A549 (cell line): ENCODE measurements around the gene PPP1R3C. TPM values are rescaled to one million over a fixed set of nuclear protein-coding genes. Genes with fewer than 3 reads are reported as not detected.

ENCODE experiments used
- ATAC-seq, 2 experiments: fragments of 200-7000 bp in 1 of 2; fragments of >200 bp in 1 of 2; cut with Nextera tagmentation in 1 of 2; cut with Tn5 transposase in 1 of 2; 3 replicates each; pipeline versions ENCODE4 v1.8.0 to v1.9.1; 2018 to 2020; ENCODE audit warnings: mild to moderate bottlenecking in 1 of 2, moderate library complexity in 1 of 2
- CTCF ChIA-PET: fragments of 300-600 bp; sonication (Branson Sonifier 250); formaldehyde crosslinking; extraction: SDS; loops from one replicate; lab custom pipeline; 2021; ENCODE audit warnings: antibody characterized with exemption, inconsistent platforms; lab: Yijun Ruan, JAX
- POLR2A ChIA-PET: fragments of 350-600 bp; formaldehyde crosslinking; extraction: SDS; loops from one replicate; lab custom pipeline; 2021; ENCODE audit warnings: antibody characterized with exemption, inconsistent platforms; lab: Yijun Ruan, JAX
- DNase-seq, 2 experiments: peaks; one replicate each; pipeline versions ENCODE4 v3.0.0 to v3.0.0-alpha.2; 2011 to 2016; ENCODE audit warnings: low read depth in 1 of 2, low spot score in 1 of 2
- FAIRE-seq: peaks from 2 replicates; lab custom pipeline; 2011; peaks lifted over from hg19 to GRCh38; lab: Jason Lieb, UNC
- H3K27ac ChIP-seq, 2 experiments: fragments of >200 bp; sonication (Bioruptor Twin); formaldehyde crosslinking; 3 replicates each; pipeline ENCODE4 v1.5.1; 2016 to 2017
- H3K4me1 ChIP-seq: fragments of >200 bp; sonication (Bioruptor Twin); formaldehyde crosslinking; 3 replicates; pipeline ENCODE4 v1.6.1; 2016
- H3K4me2 ChIP-seq: fragments of >200 bp; sonication (Bioruptor Twin); formaldehyde crosslinking; 3 replicates; pipeline ENCODE4 v1.6.1; 2016
- H3K4me3 ChIP-seq: fragments of >200 bp; sonication (Bioruptor Twin); formaldehyde crosslinking; 3 replicates; pipeline ENCODE4 v1.5.1; 2016
- H3K9me3 ChIP-seq: fragments of >200 bp; sonication (Bioruptor Twin); formaldehyde crosslinking; 3 replicates; pipeline ENCODE4 v1.6.1; 2016
- CBX2 ChIP-seq: fragments of 200-600 bp; sonication (generic); IDR thresholded peaks from 2 replicates; pipeline ENCODE4 v1.6.1; 2016; ENCODE audit warnings: low read depth, mild to moderate bottlenecking, borderline replicate concordance
- CBX8 ChIP-seq: fragments of 200-600 bp; sonication (generic); IDR thresholded peaks from 2 replicates; pipeline ENCODE4 v1.6.1; 2016
- CHD2 ChIP-seq: fragments of 150-350 bp; IDR thresholded peaks from 2 replicates; pipeline ENCODE4 v1.6.1; 2014; ENCODE audit warnings: low read length; ENCODE audit not compliant: partially characterized antibody
- HOXA7 ChIP-seq: fragments of 250-450 bp; sonication (Bioruptor Pico); IDR thresholded peaks from 2 replicates; pipeline ENCODE4 v1.5.0; 2020; ENCODE audit warnings: mild to moderate bottlenecking, moderate library complexity
- NPAS2 ChIP-seq: fragments of 250-450 bp; sonication (Bioruptor Pico); IDR thresholded peaks from 2 replicates; pipeline ENCODE4 v1.8.0; 2022; ENCODE audit warnings: mild to moderate bottlenecking, moderate library complexity, borderline replicate concordance
- PHF8 ChIP-seq: fragments of 200-600 bp; sonication (generic); IDR thresholded peaks from 2 replicates; pipeline ENCODE4 v1.6.1; 2016; ENCODE audit warnings: low read depth, mild to moderate bottlenecking, antibody characterized with exemption, moderate library complexity, borderline replicate concordance
- POLR2A ChIP-seq: IDR thresholded peaks from 2 replicates; pipeline ENCODE4 v1.6.1; 2012; ENCODE audit warnings: mild to moderate bottlenecking, low read length
- POLR2AphosphoS2 ChIP-seq: conservative IDR thresholded peaks from 2 replicates; pipeline ENCODE4 v1.6.1; 2012; ENCODE audit warnings: low read length, improper control_type of control experiment, inconsistent platforms
- RAD21 ChIP-seq, 2 experiments: fragments of >200 bp in 1 of 2; sonication (Bioruptor Twin) in 1 of 2; formaldehyde crosslinking in 1 of 2; IDR thresholded peaks in 1 of 2; conservative IDR thresholded peaks in 1 of 2; 2 replicates in 1 of 2; 3 replicates in 1 of 2; pipeline ENCODE4 v1.6.1; 2012 to 2018; ENCODE audit warnings: inconsistent platforms in 1 of 2
- RARB ChIP-seq: fragments of 250-450 bp; sonication (Bioruptor Pico); IDR thresholded peaks from 2 replicates; pipeline ENCODE4 v1.8.0; 2021; ENCODE audit warnings: mild to moderate bottlenecking, moderate library complexity
- ZC3H11A ChIP-seq: fragments of 450-650 bp; IDR thresholded peaks from 2 replicates; pipeline ENCODE4 v1.6.1; 2014; ENCODE audit warnings: antibody characterized with exemption, mild to moderate bottlenecking
- WGBS: methylation state at CpG from one replicate; pipeline ENCODE4 v1.1.6; 2017; ENCODE audit errors: missing lambda C conversion rate; 5-methylcytosine and 5-hydroxymethylcytosine counted together
- polyA plus RNA-seq, 4 experiments: library from polyadenylated mRNA; depleted of rRNA in 3 of 4; stranded (reverse); fragments of >200 nt; fragmentation: RNase III in 1 of 4; extraction: RNeasy Plus Mini Kit Qiagen cat#74134 plus additional on column Dnase treatment in 1 of 4; gene quantifications; 2 replicates in 3 of 4; 3 replicates in 1 of 4; pipeline ENCODE4 v1.2.3, GENCODE V29; 2011 to 2017
- TF ChIP-seq, protein P1 (sequence below): fragments of 150-350 bp; IDR thresholded peaks from 2 replicates; pipeline ENCODE4 v1.6.1; 2014; ENCODE audit warnings: low read depth, mild to moderate bottlenecking, low read length
- TF ChIP-seq, protein P2 (sequence below): fragments of 450-650 bp; IDR thresholded peaks from 2 replicates; pipeline ENCODE4 v1.6.1; 2014; ENCODE audit warnings: antibody characterized with exemption
- TF ChIP-seq, protein P3 (sequence below): IDR thresholded peaks from 2 replicates; pipeline ENCODE4 v1.6.1; 2012; ENCODE audit warnings: low read depth, borderline replicate concordance
- TF ChIP-seq, protein P4 (sequence below): fragments of >200 bp; sonication (Bioruptor Twin); formaldehyde crosslinking; IDR thresholded peaks from 3 replicates; pipeline ENCODE4 v1.5.1; 2016
- TF ChIP-seq, protein P5 (sequence below): fragments of 250-450 bp; sonication (Bioruptor Pico); IDR thresholded peaks from 2 replicates; pipeline ENCODE4 v1.5.0; 2021; ENCODE audit warnings: mild to moderate bottlenecking, moderate library complexity, borderline replicate concordance

The PPP1R3C gene
- polyA plus RNA-seq, 2 of the 4 experiments (the other 2 are of a cell fraction): 10.5 to 20.0 TPM

DNA sequence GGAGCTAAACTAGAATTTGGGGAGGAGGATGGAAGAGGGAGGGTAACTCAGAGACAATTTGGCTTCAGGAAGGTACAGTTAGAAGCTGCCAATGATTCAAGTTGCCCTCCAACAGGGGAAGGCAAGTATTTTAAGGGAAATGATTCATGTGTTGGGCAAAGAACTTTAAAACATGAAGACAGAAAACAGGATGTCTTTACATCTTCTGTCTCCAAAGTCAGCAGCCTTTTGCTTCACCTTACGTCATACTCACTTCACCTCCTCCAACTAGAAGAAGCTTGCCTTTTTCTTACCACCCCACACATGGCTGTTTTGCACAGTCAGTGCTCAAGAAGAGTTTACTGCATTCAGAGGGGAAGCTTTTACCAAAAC, 36.1 kb downstream of the PPP1R3C start (continued):
- no peak for TF ChIP-seq CHD2
- TF ChIP-seq ZC3H11A: no peak
- TF ChIP-seq NPAS2 (CRISPR knock-in tag): no peak
- TF ChIP-seq, protein P1, sequence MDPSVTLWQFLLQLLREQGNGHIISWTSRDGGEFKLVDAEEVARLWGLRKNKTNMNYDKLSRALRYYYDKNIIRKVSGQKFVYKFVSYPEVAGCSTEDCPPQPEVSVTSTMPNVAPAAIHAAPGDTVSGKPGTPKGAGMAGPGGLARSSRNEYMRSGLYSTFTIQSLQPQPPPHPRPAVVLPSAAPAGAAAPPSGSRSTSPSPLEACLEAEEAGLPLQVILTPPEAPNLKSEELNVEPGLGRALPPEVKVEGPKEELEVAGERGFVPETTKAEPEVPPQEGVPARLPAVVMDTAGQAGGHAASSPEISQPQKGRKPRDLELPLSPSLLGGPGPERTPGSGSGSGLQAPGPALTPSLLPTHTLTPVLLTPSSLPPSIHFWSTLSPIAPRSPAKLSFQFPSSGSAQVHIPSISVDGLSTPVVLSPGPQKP: no peak

DNA sequence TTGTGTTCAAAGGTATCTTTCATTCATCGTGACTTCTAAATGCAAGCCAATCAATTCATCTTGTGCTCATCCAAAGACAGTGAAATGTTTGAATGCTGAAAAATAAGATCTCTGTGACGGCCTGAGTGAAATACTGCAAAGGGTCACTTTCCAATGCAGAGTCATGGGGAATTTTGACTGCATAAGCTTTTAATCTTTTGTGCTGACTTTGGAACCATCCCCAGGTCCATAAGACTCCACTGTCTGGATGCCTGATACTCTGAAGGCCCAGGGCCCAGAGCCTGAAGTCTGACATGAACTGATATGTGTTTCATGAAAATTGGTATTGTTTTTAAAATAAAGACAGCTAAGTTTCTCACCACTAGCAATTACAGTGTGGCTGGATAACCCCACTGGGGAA, 39.0 kb downstream of the PPP1R3C start:
- H3K27ac ChIP-seq: peak overlapping the region; percentile 93 to 94; a peak in 4 of 6 replicates
- H3K4me2 ChIP-seq: no peak overlapping the region
- WGBS: 95% methylated on average over 2 of the region's 2 CpGs
- no peak overlapping the region for H3K4me3 ChIP-seq
- no peak for ATAC-seq
- no peak for DNase-seq
- TF ChIP-seq PHF8 (no peak), POLR2A (no peak), HOXA7 (CRISPR knock-in tag) (no peak)
- TF ChIP-seq, protein P2, sequence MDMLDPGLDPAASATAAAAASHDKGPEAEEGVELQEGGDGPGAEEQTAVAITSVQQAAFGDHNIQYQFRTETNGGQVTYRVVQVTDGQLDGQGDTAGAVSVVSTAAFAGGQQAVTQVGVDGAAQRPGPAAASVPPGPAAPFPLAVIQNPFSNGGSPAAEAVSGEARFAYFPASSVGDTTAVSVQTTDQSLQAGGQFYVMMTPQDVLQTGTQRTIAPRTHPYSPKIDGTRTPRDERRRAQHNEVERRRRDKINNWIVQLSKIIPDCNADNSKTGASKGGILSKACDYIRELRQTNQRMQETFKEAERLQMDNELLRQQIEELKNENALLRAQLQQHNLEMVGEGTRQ: no peak
- FAIRE-seq: no peak
- ChIA-PET CTCF (interaction anchor here (1.3 to 3.5 kb wide), 4 partner anchors 11 to 50 kb away, joined by 3 to 9 read pairs (median 6); no protein-coding TSS in a partner anchor), POLR2A (interaction anchor here (1.4 kb wide), 1 partner anchor 39 kb away, joined by 4 read pairs; the partner anchor contains the start of gene PPP1R3C)
- no peaks in the 10 kb centered on the region for H3K9me3 ChIP-seq
- peaks cover 82% of the 10 kb centered on the region for H3K4me1 ChIP-seq

DNA sequence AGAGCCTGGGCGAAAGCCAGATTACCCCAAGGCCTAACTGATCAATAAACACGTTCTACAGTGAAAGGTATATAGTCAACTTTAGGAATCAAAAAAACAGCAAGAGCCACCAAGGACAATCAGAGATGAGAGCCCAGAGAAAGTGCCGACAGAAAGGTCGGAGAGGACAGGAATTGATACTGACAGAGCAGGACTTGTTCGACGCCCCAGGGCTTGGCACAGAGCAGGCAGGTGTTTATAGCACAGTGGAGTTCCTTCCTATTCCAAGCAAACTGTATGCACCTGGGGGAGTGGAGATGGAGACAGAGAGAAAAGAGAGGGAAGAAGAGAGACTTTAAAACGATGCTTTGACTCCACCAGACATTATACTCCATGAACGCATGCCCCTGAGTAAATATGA, 39.5 kb downstream of the PPP1R3C start:
- no peak for FAIRE-seq
- WGBS: 82% methylated on average over 8 of the region's 8 CpGs
- H3K4me1 ChIP-seq: peaks cover 82% of the 10 kb centered on the region
- POLR2A ChIA-PET: no interaction called here
- CTCF ChIA-PET: interaction anchor here (1.2 to 3.5 kb wide), 2 partner anchors 42 to 50 kb away, joined by 3 to 8 read pairs; no protein-coding TSS in a partner anchor
- no peak for ATAC-seq
- peak overlapping the region; percentile 93 to 94 for H3K27ac ChIP-seq
- peak overlapping the region; percentile 75; the same call in 2 of the 3 replicates for H3K4me2 ChIP-seq
- H3K9me3 ChIP-seq: no peaks in the 10 kb centered on the region
- no peak for DNase-seq
- no peak overlapping the region for H3K4me3 ChIP-seq
- TF ChIP-seq RARB (CRISPR knock-in tag) (no peak), POLR2AphosphoS2 (no peak), RAD21 (conservative IDR thresholded peaks at IDR 0.05 in 1 of 2, IDR thresholded peaks at IDR 0.05 in 1 of 2) (no peak), CBX8 (no peak), CBX2 (no peak)
- TF ChIP-seq, protein P3, sequence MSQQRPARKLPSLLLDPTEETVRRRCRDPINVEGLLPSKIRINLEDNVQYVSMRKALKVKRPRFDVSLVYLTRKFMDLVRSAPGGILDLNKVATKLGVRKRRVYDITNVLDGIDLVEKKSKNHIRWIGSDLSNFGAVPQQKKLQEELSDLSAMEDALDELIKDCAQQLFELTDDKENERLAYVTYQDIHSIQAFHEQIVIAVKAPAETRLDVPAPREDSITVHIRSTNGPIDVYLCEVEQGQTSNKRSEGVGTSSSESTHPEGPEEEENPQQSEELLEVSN: no peak
- TF ChIP-seq, protein P4, sequence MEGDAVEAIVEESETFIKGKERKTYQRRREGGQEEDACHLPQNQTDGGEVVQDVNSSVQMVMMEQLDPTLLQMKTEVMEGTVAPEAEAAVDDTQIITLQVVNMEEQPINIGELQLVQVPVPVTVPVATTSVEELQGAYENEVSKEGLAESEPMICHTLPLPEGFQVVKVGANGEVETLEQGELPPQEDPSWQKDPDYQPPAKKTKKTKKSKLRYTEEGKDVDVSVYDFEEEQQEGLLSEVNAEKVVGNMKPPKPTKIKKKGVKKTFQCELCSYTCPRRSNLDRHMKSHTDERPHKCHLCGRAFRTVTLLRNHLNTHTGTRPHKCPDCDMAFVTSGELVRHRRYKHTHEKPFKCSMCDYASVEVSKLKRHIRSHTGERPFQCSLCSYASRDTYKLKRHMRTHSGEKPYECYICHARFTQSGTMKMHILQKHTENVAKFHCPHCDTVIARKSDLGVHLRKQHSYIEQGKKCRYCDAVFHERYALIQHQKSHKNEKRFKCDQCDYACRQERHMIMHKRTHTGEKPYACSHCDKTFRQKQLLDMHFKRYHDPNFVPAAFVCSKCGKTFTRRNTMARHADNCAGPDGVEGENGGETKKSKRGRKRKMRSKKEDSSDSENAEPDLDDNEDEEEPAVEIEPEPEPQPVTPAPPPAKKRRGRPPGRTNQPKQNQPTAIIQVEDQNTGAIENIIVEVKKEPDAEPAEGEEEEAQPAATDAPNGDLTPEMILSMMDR: no peak
- TF ChIP-seq, protein P5, sequence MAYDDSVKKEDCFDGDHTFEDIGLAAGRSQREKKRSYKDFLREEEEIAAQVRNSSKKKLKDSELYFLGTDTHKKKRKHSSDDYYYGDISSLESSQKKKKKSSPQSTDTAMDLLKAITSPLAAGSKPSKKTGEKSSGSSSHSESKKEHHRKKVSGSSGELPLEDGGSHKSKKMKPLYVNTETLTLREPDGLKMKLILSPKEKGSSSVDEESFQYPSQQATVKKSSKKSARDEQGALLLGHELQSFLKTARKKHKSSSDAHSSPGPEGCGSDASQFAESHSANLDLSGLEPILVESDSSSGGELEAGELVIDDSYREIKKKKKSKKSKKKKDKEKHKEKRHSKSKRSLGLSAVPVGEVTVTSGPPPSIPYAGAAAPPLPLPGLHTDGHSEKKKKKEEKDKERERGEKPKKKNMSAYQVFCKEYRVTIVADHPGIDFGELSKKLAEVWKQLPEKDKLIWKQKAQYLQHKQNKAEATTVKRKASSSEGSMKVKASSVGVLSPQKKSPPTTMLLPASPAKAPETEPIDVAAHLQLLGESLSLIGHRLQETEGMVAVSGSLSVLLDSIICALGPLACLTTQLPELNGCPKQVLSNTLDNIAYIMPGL (CRISPR knock-in tag): no peak
